Prostate gland (tissue), 2 donors: ENCODE data around the gene STARD6. TPM values are rescaled to one million over a fixed set of nuclear protein-coding genes. Genes with fewer than 3 reads are reported as not detected.

Source experiments
- DNase-seq: peaks from one replicate; pipeline ENCODE4 v3.0.0-alpha.2; 2019; ENCODE audit warnings: low spot score
- H3K27ac ChIP-seq, 2 donors: fragments of 200-600 bp; sonication (generic); 2 replicates each; pipeline ENCODE4 v1.5.1; 2017 to 2019
- H3K27me3 ChIP-seq: fragments of 200-600 bp; sonication (generic); replicated peaks from 2 replicates; pipeline ENCODE4 v1.5.1; 2019; ENCODE audit not compliant: insufficient read depth
- H3K36me3 ChIP-seq, 2 donors: fragments of 200-600 bp; sonication (generic); 1 replicate in 1 of 2; 2 replicates in 1 of 2; pipeline versions ENCODE4 v1.5.1 to v1.8.1; 2017 to 2019
- H3K4me1 ChIP-seq: fragments of 200-600 bp; sonication (generic); replicated peaks from 2 replicates; pipeline ENCODE4 v1.5.1; 2019
- H3K4me3 ChIP-seq, 2 donors: fragments of 200-600 bp; sonication (generic); 2 replicates each; pipeline ENCODE4 v1.5.1; 2017 to 2019
- H3K9me3 ChIP-seq: fragments of 200-600 bp; sonication (generic); 2 replicates; pipeline ENCODE4 v1.5.1; 2017
- POLR2A ChIP-seq: fragments of 450-650 bp; IDR thresholded peaks from one replicate; pipeline ENCODE4 v1.6.1; 2016; ENCODE audit warnings: antibody characterized with exemption, mild to moderate bottlenecking
- POLR2AphosphoS5 ChIP-seq: sonication (generic); formaldehyde crosslinking; IDR thresholded peaks from one replicate; pipeline ENCODE4 v1.6.1; 2017; ENCODE audit warnings: antibody characterized with exemption
- WGBS: methylation state at CpG from one replicate; pipeline ENCODE4 v1.1.5; 2018; 5-methylcytosine and 5-hydroxymethylcytosine counted together
- intact Hi-C: fragments of 100-400 bp; cut with DNase I; formaldehyde crosslinking; loops from one replicate; pipeline ENCODE4 v1.14.2; 2022
- total RNA-seq, 2 donors: library from RNA; depleted of rRNA; stranded (reverse); fragments of >200 nt; gene quantifications; one replicate each; pipeline ENCODE4 v1.1.0, GENCODE V29; 2016
- TF ChIP-seq, protein P1 (sequence below), 4 experiments: fragments of 200-600 bp in 2 of 4; fragments of 450-650 bp in 2 of 4; sonication (generic) in 2 of 4; IDR thresholded peaks; 1 replicate in 3 of 4; 2 replicates in 1 of 4; pipeline ENCODE4 v1.5.1; 2016 to 2019; ENCODE audit warnings: antibody characterized with exemption in 4 of 4, mild to moderate bottlenecking in 2 of 4, moderate library complexity in 2 of 4

Gene STARD6
- total RNA-seq, 2 donors from 2014 or later = not detected

- Histone ChIP-seq H3K9me3 (no peaks in the 10 kb centered on the region), H3K36me3 (no peaks in the 10 kb centered on the region), H3K4me1 (no peaks in the 10 kb centered on the region), H3K27me3 (no peaks in the 10 kb centered on the region), H3K4me3 (no peak overlapping the region), H3K27ac (no peak overlapping the region)
- 97% methylated on average over 4 of the region's 4 CpGs for WGBS
- TF ChIP-seq, protein P1, sequence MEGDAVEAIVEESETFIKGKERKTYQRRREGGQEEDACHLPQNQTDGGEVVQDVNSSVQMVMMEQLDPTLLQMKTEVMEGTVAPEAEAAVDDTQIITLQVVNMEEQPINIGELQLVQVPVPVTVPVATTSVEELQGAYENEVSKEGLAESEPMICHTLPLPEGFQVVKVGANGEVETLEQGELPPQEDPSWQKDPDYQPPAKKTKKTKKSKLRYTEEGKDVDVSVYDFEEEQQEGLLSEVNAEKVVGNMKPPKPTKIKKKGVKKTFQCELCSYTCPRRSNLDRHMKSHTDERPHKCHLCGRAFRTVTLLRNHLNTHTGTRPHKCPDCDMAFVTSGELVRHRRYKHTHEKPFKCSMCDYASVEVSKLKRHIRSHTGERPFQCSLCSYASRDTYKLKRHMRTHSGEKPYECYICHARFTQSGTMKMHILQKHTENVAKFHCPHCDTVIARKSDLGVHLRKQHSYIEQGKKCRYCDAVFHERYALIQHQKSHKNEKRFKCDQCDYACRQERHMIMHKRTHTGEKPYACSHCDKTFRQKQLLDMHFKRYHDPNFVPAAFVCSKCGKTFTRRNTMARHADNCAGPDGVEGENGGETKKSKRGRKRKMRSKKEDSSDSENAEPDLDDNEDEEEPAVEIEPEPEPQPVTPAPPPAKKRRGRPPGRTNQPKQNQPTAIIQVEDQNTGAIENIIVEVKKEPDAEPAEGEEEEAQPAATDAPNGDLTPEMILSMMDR (IDR thresholded peaks at IDR 0.05) = no peak
- TF ChIP-seq POLR2A = no peak
- intact Hi-C loops = no loop called here
- DNase-seq = no peak
These were observed 19.4 kb downstream of the STARD6 start for GRCh38 chr18:54338230-54338629.

- Histone ChIP-seq H3K9me3 (no peaks in the 10 kb centered on the region), H3K4me1 (no peaks in the 10 kb centered on the region), H3K36me3 (no peaks in the 10 kb centered on the region), H3K27ac (no peak overlapping the region), H3K4me3 (no peak overlapping the region), H3K27me3 (no peaks in the 10 kb centered on the region)
- TF ChIP-seq POLR2A = no peak
- TF ChIP-seq, protein P1 (IDR thresholded peaks at IDR 0.05) = no peak
- no peak for TF ChIP-seq POLR2AphosphoS5
- intact Hi-C loops = no loop called here
- DNase-seq = no peak
- 89% methylated on average over 2 of the region's 2 CpGs for WGBS
These were observed 22.0 kb downstream of the STARD6 start for GRCh38 chr18:54335638-54336173.

DNA sequence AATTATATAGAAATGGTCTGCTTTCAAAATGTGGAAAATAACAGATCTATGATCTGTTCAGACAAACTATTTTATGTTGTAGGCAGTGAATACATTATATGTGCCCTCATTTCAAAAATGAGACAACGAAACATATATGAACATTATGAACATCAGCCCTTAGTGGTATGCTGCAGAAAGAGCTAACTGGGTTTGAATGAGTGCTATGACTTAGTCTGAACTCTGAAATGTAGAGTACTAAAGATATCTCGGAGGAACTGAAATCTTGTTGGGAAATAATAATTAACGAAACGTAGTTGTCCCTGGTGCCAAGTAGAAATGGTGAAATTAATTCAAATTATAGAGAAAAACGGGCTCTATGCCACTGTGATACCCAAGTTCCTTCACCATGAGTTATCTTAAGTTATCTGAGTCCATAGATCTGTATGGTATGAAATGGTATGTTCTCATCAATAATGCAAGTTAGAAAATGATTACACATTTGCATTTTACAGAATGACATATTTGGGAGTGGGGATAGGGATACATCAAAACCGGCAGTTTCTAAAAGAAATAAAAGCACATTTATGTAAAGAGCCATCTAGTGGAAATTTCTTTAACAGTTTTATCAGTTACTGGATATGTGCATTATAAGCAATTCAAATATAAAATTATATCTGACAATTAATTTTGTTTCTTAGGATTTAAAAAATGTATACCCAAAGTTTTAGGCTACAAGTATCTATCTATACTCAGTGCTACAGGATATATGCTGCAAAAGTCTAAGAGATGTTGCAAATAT lies 26.7 kb downstream of the STARD6 start:
- Histone ChIP-seq H3K27ac (no peak overlapping the region), H3K4me1 (no peaks in the 10 kb centered on the region), H3K36me3 (no peaks in the 10 kb centered on the region), H3K4me3 (no peak overlapping the region), H3K27me3 (no peaks in the 10 kb centered on the region), H3K9me3 (no peaks in the 10 kb centered on the region)
- TF ChIP-seq POLR2AphosphoS5 = no peak
- TF ChIP-seq, protein P1 (IDR thresholded peaks at IDR 0.05) = no peak
- TF ChIP-seq POLR2A = no peak
- WGBS = 70% methylated on average over 6 of the region's 6 CpGs
- intact Hi-C loops = no loop called here
- DNase-seq = no peak

DNA sequence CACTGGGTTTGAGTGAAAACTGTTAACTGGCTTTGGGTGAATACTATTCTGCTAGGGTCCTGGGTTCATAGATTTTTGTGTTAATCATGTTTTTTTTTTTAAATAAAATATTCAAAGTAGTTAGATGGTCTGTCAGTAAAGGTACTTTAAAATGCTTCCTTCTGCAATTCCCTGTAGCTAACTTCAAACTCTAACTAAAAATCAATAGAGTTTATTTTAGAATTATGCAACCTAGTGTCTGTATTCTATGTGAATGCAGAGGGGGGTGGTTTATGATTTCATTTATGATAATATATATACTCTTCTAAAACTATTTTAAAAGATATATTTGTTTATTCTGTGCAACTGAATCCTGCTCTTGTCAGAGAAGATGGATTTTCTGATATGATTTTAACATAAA lies 27.9 kb downstream of the STARD6 start:
- Histone ChIP-seq H3K4me3 (no peak overlapping the region), H3K36me3 (no peaks in the 10 kb centered on the region), H3K27me3 (no peaks in the 10 kb centered on the region), H3K27ac (no peak overlapping the region), H3K4me1 (no peaks in the 10 kb centered on the region), H3K9me3 (no peaks in the 10 kb centered on the region)
- intact Hi-C loops = no loop called here
- no peak for DNase-seq
- TF ChIP-seq POLR2A (no peak), POLR2AphosphoS5 (no peak)
- TF ChIP-seq, protein P1 (IDR thresholded peaks at IDR 0.05) = no peak

- no peaks in the 10 kb centered on the region for H3K9me3 ChIP-seq
- H3K36me3 ChIP-seq = no peaks in the 10 kb centered on the region
- H3K4me1 ChIP-seq = no peaks in the 10 kb centered on the region
- intact Hi-C loops = no loop called here
- DNase-seq = no peak
- no peak overlapping the region for H3K27ac ChIP-seq
- no peaks in the 10 kb centered on the region for H3K27me3 ChIP-seq
- WGBS = 71% methylated on average over 4 of the region's 4 CpGs
- TF ChIP-seq, protein P1 (IDR thresholded peaks at IDR 0.05) = no peak
- TF ChIP-seq POLR2A (no peak), POLR2AphosphoS5 (no peak)
- no peak overlapping the region for H3K4me3 ChIP-seq
These were observed 29.8 kb downstream of the STARD6 start for GRCh38 chr18:54327818-54328217.
